Right ventricle myocardium inferior (tissue), 1 donor: ENCODE measurements around the gene RNF167. TPM values are rescaled to one million over a fixed set of nuclear protein-coding genes. Genes with fewer than 3 reads are reported as not detected.

Experiments used
- ATAC-seq: fragments of 200-7000 bp; cut with Tn5 transposase; one replicate; pipeline ENCODE4 v1.9.1; 2020; ENCODE audit warnings: mild to moderate bottlenecking, moderate library complexity
- DNase-seq: peaks from one replicate; pipeline ENCODE4 v3.0.0; 2021; ENCODE audit errors: missing footprints
- intact Hi-C: fragments of 100-400 bp; cut with DNase I; formaldehyde crosslinking; loops from one replicate; pipeline ENCODE4 v1.11.0; 2022
- total RNA-seq: library from RNA; stranded (reverse); fragmentation: NEBNext Ultra II Directional; extraction: Animal tissue kit (Norgen Biotek cat#: 25700); gene quantifications from one replicate; pipeline ENCODE4 v1.2.1, GENCODE V29; 2021
- donor health status: DM: no; HTN: yes; CAD: no; lungs with severe emphysema.

Gene RNF167
- total RNA-seq, 1 donor from 2014 or later: 91.8 TPM

DNA sequence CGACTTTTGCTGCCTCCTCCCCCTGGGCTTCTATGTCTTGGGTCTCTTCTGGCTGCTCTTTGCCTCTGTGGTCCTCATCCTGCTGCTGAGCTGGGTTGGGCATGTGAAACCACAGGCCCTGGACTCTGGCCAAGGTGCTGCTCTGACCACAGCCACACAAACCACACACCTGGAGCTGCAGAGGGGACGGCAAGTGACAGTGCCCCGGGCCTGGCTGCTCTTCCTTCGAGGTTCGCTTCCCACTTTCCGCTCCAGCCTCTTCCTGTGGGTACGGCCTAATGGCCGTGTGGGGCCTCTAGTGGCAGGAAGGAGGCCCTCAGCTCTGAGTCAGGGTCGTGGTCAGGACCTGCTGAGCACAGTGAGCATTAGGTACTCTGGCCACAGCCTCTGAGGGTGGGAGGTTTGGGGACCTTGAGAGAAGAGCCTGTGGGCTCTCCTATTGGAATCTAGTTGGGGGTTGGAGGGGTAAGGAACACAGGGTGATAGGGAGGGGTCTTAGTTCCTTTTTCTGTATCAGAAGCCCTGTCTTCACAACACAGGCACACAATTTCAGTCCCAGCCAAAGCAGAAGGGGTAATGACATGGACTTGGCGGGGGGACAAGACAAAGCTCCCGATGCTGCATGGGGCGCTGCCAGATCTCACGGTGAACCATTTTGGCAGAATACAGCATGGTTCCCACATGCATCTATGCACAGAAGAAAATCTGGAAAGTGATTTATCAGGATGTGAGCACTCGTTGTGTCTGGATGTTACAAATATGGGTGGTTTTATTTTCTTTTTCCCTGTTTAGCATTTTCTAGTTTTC lies 5.7 kb upstream of the RNF167 start:
- no peak for DNase-seq
- intact Hi-C loops: no loop called here
- peak; percentile 42 for ATAC-seq

DNA sequence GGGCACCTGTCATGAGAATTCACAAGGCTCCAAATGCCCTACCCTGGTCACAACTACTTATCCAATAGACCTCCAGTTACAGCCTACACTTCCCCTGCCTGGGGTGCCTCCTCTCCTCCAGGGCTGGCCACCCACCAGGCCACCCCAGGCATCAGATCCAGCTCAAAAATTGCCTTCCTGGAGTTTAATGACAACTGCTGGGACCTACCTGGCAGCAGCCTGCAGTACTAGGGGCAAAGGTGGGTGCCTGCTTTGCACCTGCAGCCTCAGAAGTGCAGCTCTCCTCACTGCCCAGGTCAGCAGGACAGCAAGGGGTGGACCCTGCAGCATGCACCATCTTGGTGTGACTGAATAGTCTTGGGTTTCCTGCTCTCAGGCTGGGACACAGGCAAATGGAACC lies 4.4 kb upstream of the RNF167 start:
- no peak for DNase-seq
- intact Hi-C loops: no loop called here
- ATAC-seq: no peak

DNA sequence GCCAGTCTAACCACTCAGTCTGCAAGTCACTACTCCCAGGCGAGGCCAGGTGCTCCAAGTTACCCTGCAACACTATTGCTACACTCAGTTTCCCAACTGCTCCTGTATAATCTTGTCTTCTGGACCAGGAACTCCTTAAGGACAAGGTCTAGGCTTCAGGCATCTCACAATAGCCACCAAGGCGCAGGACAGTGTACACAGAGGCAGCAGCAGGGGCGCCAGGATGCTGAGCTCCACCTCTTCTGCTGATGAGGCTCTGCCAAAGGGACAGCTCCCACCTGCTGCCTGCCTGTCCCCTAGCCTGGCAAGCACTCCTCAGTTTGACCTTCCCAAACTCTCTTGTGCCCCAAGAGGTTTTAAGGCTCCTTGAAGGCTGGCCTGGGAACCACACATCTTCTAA lies 3.6 kb upstream of the RNF167 start:
- intact Hi-C loops: no loop called here
- ATAC-seq (no peak), DNase-seq (no peak)

DNA sequence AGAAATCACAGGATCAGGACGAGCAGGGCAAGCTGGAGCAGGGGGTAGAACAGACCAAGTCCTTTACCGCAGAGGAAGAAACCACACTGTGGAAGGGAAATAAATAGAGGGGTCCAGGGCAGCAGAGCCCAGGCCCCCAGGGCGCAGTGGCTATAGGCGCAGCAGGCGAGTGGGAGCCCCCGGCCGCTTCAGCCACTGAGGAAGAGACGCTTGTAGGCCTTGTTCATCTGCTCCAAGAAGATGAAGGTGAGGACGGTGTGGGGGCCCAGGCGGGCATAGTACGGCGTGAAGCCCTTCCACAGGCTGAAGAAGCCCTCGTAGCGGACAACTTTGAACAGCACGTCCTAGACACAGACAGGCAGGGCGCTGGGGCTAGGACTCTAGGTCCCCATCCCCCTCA lies 2.5 kb upstream of the RNF167 start:
- intact Hi-C loops: no loop called here
- no peak for DNase-seq
- no peak for ATAC-seq

DNA sequence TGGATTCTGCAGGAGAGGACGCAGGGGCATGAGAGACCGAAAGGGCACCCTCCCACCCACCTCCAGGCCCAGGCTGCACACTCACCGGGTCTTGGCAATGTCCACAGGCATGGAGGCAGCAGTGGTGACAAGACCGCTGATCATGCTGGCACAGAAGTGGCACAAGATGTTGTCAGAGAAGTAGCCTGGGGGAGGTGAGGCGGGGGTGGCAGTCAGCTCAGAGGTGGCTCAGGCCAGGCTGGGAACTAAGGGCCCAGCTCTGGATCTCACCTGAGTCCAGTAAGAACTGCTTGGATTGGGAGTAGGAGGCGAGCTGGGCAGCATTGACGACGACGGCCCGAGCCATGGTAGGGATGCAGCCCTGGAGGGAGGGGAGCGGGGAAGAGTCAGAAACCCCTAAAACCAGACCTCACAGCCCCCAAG lies 2.0 kb upstream of the RNF167 start:
- no peak for DNase-seq
- intact Hi-C loops: no loop called here
- ATAC-seq: no peak

DNA sequence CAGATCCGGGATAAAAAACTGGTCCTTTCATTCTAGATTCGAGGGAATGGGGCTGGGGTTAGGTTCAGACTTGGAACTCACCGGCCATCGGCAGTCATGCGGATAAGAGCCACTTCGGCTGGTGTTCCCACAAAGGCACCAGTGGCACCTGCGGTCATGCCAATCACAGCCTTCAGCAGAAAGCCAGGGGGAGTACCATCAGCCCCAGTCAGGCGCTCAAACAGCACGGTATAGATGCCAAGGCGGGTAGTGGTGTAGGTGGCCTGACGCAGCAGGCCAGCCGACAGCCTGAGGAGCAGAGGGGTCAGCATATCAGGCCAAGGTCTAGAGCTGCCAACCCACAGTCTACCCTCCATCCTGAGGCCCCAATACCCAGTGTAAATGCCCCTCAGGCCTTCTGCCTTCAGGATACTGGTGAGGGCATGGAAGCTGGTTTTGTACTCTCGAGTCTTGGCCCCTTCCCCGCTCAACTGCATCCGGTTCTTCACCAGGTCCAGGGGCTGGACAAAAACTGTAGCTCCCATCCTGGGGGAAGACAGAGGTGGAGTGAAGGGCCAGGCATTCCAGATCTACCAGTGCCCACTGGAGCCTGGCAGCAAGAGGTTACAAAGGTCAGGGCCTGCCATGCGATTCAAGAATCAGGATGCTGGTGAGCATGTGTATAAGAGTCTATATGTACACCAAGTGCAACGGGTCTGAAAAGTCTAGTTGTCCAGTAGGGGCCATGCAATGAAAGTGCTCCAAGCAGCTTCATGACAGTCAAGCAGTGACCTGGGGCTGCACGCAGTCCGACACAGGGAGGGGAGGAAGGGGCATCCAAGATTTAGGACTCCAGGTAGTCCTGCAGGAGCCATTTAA lies 1.2 kb upstream of the RNF167 start:
- DNase-seq (no peak), ATAC-seq (no peak)
- intact Hi-C loops: no loop called here

DNA sequence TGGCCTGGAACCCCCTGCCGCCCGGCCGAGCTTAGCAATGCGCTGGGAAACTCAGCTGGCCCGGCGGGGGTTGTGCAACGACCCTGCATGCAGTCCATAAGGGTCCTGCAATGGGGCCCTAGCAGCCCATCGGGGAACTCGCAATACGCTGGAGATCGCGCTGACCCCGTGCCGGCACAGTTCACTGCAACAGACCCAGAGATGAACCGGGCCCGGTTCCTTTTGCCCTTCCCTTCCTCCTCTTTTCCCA lies 597 bp upstream of the RNF167 start:
- ATAC-seq (no peak), DNase-seq (peak; percentile 76)
- intact Hi-C loops: no loop called here

DNA sequence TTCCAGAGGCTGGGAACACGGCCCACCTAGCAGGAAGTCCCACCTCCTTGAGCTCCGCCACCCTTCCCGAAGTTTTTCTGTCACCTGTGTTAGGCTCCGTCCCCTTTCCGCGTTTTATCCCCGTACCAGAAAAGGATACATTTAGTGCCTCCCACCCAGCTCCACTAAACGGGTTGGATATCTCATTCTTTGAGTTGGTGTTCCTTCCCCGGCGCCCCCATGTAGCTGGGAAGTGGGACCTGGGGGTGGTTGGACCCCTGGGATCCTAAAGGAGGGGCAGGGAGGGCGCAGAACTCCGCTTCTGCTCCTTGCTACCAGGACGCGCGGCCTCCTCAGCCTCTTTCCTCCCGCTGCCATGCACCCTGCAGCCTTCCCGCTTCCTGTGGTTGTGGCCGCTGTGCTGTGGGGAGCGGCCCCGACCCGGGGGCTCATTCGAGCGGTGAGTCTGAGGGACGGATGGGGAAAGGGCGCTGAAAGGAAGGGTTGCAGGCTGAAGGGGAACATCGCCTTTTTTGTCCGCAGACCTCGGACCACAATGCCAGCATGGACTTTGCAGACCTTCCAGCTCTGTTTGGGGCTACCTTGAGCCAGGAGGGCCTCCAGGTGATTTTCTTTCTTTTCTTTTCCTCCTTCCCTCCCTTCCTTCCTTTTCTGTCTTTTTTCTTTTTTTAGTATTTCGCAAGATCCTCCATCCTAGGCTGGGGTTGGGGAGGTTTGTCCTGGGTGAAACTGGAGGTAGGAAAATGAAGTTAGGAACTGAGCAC lies 669 bp downstream of the RNF167 start:
- peak; percentile 79 for DNase-seq

DNA sequence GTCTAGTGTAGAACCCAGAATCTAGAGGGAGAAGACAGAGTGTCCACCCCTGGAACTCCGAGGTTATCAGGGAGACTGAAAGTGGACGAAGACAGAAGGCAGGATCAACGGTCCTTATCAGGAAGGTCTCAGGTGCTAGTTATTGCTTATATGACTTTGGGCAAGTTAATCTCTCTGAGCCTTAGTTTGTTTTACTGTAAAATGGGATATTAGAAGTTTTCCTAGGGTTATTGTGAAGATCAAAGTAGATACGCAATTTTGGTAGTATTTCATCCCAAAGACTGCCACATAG lies 1.2 kb downstream of the RNF167 start:
- ATAC-seq (no peak), DNase-seq (no peak)
- intact Hi-C loops: no loop called here

More for the DNA sequence above, 669 bp downstream of the RNF167 start:
- intact Hi-C loops: loop anchor here (1.0 kb wide), 2 partner anchors 8 to 27 kb away; partner anchors contain the start of genes PFN1 and SPAG7
- ATAC-seq: peak; percentile 73

DNA sequence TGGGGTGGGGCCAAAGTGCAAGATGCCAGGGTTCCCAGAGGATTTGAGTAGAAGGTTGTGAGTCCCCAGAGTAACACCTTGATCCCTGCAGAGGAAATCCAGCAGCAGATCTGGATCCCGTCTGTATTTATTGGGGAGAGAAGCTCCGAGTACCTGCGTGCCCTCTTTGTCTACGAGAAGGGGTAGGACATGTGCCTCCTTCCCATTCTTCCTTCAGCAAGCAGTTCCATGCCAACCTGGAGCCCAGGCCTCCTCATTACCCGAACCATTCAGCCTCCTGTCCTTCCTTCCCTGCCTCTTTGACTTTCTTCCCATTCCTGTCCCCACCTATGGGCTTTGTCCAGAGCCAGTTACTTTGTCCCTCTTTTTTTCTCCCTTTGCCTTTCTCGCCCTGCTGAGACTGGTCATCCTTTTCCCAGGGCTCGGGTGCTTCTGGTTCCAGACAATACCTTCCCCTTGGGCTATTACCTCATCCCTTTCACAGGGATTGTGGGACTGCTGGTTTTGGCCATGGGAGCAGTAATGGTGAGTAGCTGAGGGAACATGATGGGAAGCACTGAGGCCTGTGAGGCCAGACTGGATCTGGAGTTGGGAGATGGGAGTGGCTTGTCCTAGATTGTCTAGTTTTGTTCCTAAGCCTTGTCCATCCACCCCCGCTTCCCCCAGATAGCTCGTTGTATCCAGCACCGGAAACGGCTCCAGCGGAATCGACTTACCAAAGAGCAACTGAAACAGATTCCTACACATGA lies 2.9 kb downstream of the RNF167 start:
- ATAC-seq (no peak), DNase-seq (no peak)
- intact Hi-C loops: no loop called here

DNA sequence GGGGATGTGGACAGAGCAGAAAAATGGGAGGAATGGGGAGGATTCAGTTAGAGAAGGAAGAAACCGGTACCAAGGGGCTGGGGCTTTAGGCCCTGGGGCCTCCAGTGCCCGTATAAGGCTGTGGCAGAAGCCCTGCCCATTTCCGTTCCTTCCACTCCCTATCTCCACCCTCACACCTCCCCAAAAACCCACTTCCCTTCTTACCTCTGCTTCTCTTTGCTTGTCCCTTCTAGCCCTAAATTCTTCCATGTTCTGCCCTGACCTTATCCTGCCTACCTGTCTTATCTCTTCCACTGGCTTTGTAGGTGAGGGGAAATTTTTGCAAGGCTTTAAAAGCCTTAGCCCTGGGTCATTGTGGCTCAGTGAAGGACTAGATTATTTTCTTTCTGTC lies 4.1 kb downstream of the RNF167 start:
- intact Hi-C loops: no loop called here
- ATAC-seq (no peak), DNase-seq (no peak)

DNA sequence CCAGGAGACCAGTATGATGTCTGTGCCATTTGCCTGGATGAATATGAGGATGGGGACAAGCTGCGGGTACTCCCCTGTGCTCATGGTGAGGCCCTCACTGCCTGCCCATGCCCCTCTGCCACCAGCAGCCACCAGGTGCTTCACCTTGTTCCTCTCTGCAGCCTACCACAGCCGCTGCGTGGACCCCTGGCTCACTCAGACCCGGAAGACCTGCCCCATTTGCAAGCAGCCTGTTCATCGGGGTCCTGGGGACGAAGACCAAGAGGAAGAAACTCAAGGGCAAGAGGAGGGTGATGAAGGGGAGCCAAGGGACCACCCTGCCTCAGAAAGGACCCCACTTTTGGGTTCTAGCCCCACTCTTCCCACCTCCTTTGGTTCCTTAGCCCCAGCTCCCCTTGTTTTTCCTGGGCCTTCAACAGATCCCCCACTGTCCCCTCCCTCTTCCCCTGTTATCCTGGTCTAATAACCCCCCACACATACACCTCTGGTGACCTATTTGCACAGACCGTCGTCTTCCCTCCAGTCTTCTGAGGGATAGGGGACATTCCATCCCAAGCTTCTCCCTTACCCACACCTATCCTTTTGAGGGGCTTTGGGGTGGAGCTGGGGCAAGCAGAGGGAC lies 4.6 kb downstream of the RNF167 start:
- ATAC-seq: no peak
- no peak for DNase-seq
- intact Hi-C loops: loop anchor here (5.0 kb wide), 1 partner anchor 43 kb away; the partner anchor contains the start of gene CAMTA2

DNA sequence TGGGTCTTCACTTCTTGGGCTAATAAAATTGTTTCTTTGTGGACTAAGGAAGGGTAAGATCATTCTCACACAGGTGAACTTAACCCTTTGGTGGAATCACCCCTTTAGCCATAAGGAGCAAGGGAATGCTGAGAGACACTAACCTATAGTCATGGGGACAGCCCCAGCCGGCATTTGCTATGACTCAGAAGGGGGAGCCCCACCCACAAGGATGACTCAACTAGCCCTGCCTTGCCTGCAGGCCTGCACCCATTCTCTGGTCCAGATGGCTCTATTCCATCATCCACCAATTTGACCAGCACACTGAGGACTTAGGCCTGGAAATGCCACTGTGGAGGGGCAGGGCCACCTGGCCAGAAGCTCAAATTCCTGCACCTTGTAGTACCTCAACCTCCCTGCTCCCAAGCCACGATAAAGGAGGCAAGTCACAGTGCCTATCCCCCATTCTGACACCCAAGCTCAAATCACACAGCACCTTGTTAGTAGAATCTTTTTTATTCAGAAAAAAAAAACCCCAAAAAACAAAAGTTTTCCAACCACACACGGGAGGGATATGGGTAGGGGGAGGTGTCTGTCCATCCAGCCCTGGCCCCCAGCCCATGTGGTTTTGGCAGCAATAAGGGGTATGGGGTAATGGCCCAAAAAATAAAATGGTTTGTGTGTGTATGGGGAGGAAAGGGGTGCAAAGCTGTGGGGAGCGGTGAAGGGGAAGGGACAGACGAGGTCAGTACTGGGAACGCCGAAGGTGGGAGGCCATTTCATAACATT lies 5.3 kb downstream of the RNF167 start:
- ATAC-seq (peak; percentile 24), DNase-seq (peak; percentile 86)
- intact Hi-C loops: loop anchor here (5.0 kb wide), 1 partner anchor 42 kb away; the partner anchor contains the start of gene CAMTA2

DNA sequence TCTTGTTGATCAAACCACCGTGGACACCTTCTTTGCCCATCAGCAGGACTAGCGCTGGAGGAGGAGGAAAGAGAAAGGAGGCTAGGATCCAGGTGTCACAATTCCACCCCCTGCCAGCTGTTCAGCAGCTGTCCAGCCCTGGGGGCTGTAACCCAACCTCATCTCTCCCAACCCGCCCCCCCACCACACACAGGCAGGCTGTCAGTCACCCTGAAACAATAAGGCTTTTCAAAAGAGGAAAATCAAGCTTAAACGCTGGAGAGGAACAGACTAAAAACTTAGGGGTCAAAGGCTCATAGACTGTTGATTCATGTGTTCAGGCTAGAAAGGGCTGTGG lies 5.8 kb downstream of the RNF167 start:
- intact Hi-C loops: loop anchor here (5.0 kb wide), 1 partner anchor 41 kb away; the partner anchor contains the start of gene CAMTA2
- no peak for DNase-seq
- no peak for ATAC-seq

DNA sequence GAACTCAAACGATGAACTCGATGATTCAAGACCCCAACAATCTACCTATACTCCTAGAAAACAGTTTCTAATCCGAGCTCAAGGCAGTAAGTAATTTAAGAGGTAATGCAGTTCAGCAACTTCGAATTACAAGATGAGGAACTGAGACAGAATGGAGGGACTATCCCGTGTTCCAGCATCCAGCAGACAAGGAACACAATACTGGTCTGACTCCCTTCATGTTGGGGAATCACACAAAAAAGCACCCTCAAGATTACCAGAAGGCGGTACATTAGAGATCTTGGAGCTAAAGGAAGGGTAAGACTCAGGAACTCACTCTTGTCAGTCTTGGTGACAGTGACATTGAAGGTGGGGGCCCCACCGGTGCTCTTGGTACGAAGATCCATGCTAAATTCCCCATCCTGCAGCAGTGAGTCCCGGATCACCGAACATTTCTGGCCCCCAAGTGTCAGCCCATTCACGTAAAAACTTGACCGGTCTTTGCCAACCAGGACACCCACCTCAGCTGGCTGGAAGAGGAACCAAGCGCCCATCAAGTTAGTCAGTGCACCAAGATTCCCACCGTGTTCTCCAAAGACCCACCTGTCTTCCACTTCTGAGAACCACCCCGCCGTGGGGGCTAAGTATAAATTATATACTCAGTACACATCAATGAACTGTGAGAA lies 6.4 kb downstream of the RNF167 start:
- no peak for DNase-seq
- ATAC-seq: no peak
- intact Hi-C loops: loop anchor here (5.0 kb wide), 1 partner anchor 41 kb away; the partner anchor contains the start of gene CAMTA2

DNA sequence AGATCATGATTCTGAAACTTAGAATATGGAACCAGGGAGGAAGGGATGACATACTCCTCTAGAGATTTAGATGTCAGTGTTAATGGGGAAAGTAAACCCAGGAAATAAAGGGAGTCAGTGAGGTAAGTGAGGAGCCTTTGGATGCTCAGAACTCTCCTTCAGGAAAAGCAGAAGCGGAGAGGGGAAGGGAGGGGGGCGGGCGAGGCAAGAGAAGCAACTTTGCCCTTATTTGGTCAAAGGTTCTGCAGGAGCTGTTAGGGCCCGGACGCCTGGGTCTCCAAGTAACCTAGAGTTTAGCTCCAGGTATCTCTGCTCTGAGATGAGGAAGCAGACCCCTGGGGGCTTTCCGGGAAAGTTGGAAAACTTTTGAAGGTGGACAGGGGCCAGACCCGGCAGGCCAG lies 6.9 kb downstream of the RNF167 start:
- intact Hi-C loops: loop anchor here (5.0 kb wide), 1 partner anchor 40 kb away; the partner anchor contains the start of gene CAMTA2
- DNase-seq (no peak), ATAC-seq (no peak)
